Measurements from ENCODE around the gene SYNDIG1. TPM values are rescaled to one million over a fixed set of nuclear protein-coding genes. Genes with fewer than 3 reads are reported as not detected.

Gene SYNDIG1
- total RNA-seq, 1 donor from 2014 or later = 13.7 TPM

GRCh38 chr20:24657878-24658620 is 188.6 kb downstream of the SYNDIG1 start:
- Histone ChIP-seq H3K27me3 (no peaks in the 10 kb centered on the region), H3K27ac (no peak overlapping the region), H3K36me3 (no peaks in the 10 kb centered on the region), H3K4me1 (no peaks in the 10 kb centered on the region), H3K4me3 (no peak overlapping the region), H3K9me3 (no peaks in the 10 kb centered on the region)
- TF ChIP-seq, protein P1, sequence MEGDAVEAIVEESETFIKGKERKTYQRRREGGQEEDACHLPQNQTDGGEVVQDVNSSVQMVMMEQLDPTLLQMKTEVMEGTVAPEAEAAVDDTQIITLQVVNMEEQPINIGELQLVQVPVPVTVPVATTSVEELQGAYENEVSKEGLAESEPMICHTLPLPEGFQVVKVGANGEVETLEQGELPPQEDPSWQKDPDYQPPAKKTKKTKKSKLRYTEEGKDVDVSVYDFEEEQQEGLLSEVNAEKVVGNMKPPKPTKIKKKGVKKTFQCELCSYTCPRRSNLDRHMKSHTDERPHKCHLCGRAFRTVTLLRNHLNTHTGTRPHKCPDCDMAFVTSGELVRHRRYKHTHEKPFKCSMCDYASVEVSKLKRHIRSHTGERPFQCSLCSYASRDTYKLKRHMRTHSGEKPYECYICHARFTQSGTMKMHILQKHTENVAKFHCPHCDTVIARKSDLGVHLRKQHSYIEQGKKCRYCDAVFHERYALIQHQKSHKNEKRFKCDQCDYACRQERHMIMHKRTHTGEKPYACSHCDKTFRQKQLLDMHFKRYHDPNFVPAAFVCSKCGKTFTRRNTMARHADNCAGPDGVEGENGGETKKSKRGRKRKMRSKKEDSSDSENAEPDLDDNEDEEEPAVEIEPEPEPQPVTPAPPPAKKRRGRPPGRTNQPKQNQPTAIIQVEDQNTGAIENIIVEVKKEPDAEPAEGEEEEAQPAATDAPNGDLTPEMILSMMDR (IDR thresholded peaks at IDR 0.05) = no peak
- intact Hi-C loops (cut with DNase I) = no loop called here
- DNase-seq (ENCODE audit: low spot score in 2 of 2) = no peak

DNA sequence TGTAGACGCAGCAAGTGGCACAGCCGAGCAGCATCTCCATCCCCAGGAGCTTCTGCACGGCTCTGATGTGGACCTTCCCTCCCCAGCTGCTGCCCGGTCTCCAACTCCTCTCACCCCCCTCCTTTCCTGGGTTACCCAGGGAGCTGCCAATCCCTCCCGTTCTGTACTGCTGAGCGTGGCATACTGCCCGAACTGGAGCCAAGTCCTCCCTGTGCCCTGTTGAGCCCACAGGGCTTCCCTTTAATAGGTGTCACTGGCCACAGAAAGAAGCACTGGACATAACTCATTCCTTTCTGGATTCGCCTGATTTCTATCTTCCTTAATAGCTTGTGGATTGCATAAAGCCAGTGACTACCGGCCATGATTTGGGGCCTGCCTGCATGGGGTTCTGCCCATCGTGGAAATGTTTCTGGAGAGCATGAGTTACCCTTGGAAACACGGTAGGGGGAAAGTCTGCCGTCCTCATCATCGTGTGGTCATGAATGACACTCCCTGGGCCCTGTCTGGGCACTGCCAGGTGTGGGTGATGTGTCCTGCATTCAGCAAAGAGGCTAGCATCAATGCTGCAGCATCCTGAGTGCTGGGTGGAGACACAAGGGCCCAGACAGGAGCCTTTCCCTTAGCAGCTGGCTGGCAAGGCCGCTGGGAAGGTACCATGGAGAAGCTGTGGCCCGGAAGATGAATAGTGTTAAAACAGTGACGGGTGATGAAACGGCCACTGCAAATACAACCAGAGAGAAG is 189.7 kb downstream of the SYNDIG1 start:
- Histone ChIP-seq H3K4me3 (no peak overlapping the region), H3K27ac (no peak overlapping the region), H3K9me3 (no peaks in the 10 kb centered on the region), H3K27me3 (no peaks in the 10 kb centered on the region), H3K4me1 (no peaks in the 10 kb centered on the region), H3K36me3 (no peaks in the 10 kb centered on the region)
- no peak for DNase-seq (ENCODE audit: low spot score in 2 of 2)
- TF ChIP-seq, protein P1 (IDR thresholded peaks at IDR 0.05) = no peak
- intact Hi-C loops (cut with DNase I) = no loop called here

DNA sequence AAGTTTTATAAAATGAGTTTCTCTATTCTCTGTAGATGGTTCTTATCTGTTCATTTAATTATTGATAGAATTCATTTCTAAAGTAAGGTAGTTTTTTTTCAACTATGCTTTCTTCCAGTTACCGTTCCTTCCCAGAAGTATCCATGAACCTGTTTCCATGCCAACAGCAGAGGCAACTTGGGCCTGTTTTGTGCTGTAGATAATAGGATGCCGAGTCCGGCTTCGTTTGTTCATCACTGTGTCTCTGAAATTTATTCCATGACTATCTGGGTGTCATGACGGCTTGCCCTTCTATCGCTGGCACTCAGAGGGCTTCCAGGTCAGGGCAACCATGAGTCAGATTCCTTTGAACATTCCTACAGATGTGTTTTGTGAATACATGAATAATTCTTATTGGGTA is 190.4 kb downstream of the SYNDIG1 start:
- Histone ChIP-seq H3K27me3 (no peaks in the 10 kb centered on the region), H3K4me1 (no peaks in the 10 kb centered on the region), H3K27ac (no peak overlapping the region), H3K4me3 (no peak overlapping the region), H3K36me3 (no peaks in the 10 kb centered on the region), H3K9me3 (no peaks in the 10 kb centered on the region)
- intact Hi-C loops (cut with DNase I) = no loop called here
- no peak for DNase-seq (ENCODE audit: low spot score in 2 of 2)
- TF ChIP-seq, protein P1 (IDR thresholded peaks at IDR 0.05) = no peak

- Histone ChIP-seq H3K27me3 (no peaks in the 10 kb centered on the region), H3K4me3 (no peak overlapping the region), H3K4me1 (no peaks in the 10 kb centered on the region), H3K36me3 (no peaks in the 10 kb centered on the region), H3K9me3 (no peaks in the 10 kb centered on the region), H3K27ac (no peak overlapping the region)
- DNase-seq (ENCODE audit: low spot score in 2 of 2) = no peak
- TF ChIP-seq, protein P1 (IDR thresholded peaks at IDR 0.05) = no peak
- intact Hi-C loops (cut with DNase I) = no loop called here
Observed at GRCh38 chr20:24660651-24661050, 191.2 kb downstream of the SYNDIG1 start.

DNA sequence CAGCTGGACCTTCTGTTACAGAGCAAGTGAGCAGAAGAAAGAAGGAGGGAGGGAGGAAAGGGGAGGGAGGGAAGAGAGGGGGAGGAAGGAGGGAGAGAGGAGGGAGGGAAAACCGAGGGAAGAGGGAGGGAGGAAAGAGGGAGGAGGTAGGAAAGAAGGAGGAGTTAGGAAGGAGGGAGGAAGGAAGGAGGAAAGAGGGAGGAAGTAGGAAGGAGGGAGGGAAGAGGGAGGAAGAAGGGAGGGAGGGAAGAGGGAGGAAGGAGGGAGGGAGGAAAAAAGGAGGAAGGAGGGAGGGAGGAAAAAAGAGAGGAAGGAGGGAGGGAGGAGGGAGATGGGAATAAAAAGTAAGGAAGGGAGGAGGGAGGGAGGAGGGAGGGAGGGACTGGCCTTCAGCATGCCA is 191.8 kb downstream of the SYNDIG1 start:
- no peak overlapping the region for H3K4me3 ChIP-seq
- no peaks in the 10 kb centered on the region for H3K4me1 ChIP-seq
- H3K27me3 ChIP-seq = no peaks in the 10 kb centered on the region
- intact Hi-C loops (cut with DNase I) = no loop called here
- no peaks in the 10 kb centered on the region for H3K36me3 ChIP-seq
- no peaks in the 10 kb centered on the region for H3K9me3 ChIP-seq
- DNase-seq (ENCODE audit: low spot score in 2 of 2) = no peak
- TF ChIP-seq, protein P1 (IDR thresholded peaks at IDR 0.05) = no peak
- H3K27ac ChIP-seq = no peak overlapping the region

Data from ascending aorta (tissue), 2 donors.